PFSK-1 (cell line): Measurements from ENCODE around the gene PSME1.

Experiments used
- FOXP2 ChIP-seq: optimal IDR thresholded peaks from 2 replicates; pipeline ENCODE3; 2011; ENCODE audit warnings: borderline replicate concordance, control low read depth, inconsistent platforms; ENCODE audit not compliant: insufficient read depth; ENCODE audit errors: extremely low read length, extremely low read depth
- POLR2AphosphoS5 ChIP-seq: IDR thresholded peaks from 2 replicates; pipeline ENCODE4 v1.6.1; 2012; ENCODE audit warnings: low read depth, mild to moderate bottlenecking, control low read depth, low read length, moderate library complexity
- REST ChIP-seq, 2 experiments: IDR thresholded peaks; 2 replicates each; pipeline versions ENCODE4 v1.6.1 to v1.8.0; 2011 to 2012; ENCODE audit warnings: low read depth in 2 of 2, low read length in 2 of 2, control low read depth in 1 of 2, inconsistent platforms in 1 of 2, mild to moderate bottlenecking in 1 of 2, moderate library complexity in 1 of 2; ENCODE audit not compliant: insufficient read depth in 1 of 2
- SIN3A ChIP-seq: IDR thresholded peaks from 2 replicates; pipeline ENCODE4 v1.6.1; 2012; ENCODE audit warnings: mild to moderate bottlenecking, low read length, moderate library complexity, borderline replicate concordance; ENCODE audit not compliant: insufficient read depth
- TAF1 ChIP-seq: IDR thresholded peaks from 2 replicates; pipeline ENCODE4 v1.6.1; 2012; ENCODE audit warnings: low read length, control low read depth, borderline replicate concordance; ENCODE audit not compliant: insufficient read depth

PSME1 gene

GRCh38 chr14:24143511-24143910, 7.5 kb downstream of the PSME1 start:
- no peak for TF ChIP-seq POLR2AphosphoS5
- no peak for TF ChIP-seq SIN3A
- TF ChIP-seq TAF1: no peak
- TF ChIP-seq FOXP2: no peak
- no peak for TF ChIP-seq REST (IDR thresholded peaks at IDR 0.05; ENCODE audit: insufficient read depth in 1 of 2, low read depth in 2 of 2, low read length in 2 of 2)

GRCh38 chr14:24144451-24144850, 8.5 kb downstream of the PSME1 start:
- TF ChIP-seq TAF1 (no peak), FOXP2 (no peak), REST (IDR thresholded peaks at IDR 0.05; ENCODE audit: insufficient read depth in 1 of 2, low read depth in 2 of 2, low read length in 2 of 2) (no peak), SIN3A (no peak), POLR2AphosphoS5 (no peak)

GRCh38 chr14:24145219-24145618, 9.2 kb downstream of the PSME1 start:
- TF ChIP-seq FOXP2 (no peak), REST (IDR thresholded peaks at IDR 0.05; ENCODE audit: insufficient read depth in 1 of 2, low read depth in 2 of 2, low read length in 2 of 2) (no peak), POLR2AphosphoS5 (no peak), SIN3A (no peak), TAF1 (no peak)

GRCh38 chr14:24145690-24146452, 9.9 kb downstream of the PSME1 start:
- TF ChIP-seq REST (IDR thresholded peaks at IDR 0.05; ENCODE audit: insufficient read depth in 1 of 2, low read depth in 2 of 2, low read length in 2 of 2) (no peak), POLR2AphosphoS5 (no peak), FOXP2 (no peak)
